Panc1 (cell line): ENCODE measurements around the gene FAM234B.

Experiments used
- POLR2AphosphoS5 ChIP-seq: IDR thresholded peaks from 2 replicates; pipeline ENCODE4 v1.6.1; 2012; ENCODE audit warnings: mild to moderate bottlenecking, low read depth, low read length, moderate library complexity
- TF ChIP-seq, protein P1 (sequence below): fragments of 450-650 bp; IDR thresholded peaks from 2 replicates; pipeline ENCODE4 v1.5.1; 2017; ENCODE audit warnings: mild to moderate bottlenecking

DNA sequence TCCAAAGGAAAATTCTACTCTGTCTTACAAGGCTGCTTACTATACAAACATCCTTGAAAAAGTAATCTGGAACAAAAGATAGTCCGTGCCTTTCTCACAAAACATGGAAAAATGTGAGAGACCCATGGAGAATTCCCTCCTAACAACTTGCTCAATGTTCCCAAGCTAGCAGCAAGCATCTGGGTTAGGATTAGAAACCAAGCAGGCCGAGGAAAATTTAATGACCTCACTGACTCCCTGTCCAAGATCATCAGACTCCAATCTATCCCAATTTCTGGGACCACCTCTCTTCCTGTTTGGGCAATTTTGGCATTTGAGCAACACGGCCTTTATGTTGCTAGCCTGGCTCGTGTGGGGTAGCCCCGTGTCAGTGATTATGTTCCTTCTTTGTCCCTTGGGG, 77.4 kb downstream of the FAM234B start:
- TF ChIP-seq, protein P1, sequence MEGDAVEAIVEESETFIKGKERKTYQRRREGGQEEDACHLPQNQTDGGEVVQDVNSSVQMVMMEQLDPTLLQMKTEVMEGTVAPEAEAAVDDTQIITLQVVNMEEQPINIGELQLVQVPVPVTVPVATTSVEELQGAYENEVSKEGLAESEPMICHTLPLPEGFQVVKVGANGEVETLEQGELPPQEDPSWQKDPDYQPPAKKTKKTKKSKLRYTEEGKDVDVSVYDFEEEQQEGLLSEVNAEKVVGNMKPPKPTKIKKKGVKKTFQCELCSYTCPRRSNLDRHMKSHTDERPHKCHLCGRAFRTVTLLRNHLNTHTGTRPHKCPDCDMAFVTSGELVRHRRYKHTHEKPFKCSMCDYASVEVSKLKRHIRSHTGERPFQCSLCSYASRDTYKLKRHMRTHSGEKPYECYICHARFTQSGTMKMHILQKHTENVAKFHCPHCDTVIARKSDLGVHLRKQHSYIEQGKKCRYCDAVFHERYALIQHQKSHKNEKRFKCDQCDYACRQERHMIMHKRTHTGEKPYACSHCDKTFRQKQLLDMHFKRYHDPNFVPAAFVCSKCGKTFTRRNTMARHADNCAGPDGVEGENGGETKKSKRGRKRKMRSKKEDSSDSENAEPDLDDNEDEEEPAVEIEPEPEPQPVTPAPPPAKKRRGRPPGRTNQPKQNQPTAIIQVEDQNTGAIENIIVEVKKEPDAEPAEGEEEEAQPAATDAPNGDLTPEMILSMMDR: no peak
- TF ChIP-seq POLR2AphosphoS5: no peak
